Cardiac muscle cell (in vitro differentiated cells and primary cell): ENCODE results near the gene EEF1G. TPM values are rescaled to one million over a fixed set of nuclear protein-coding genes. Genes with fewer than 3 reads are reported as not detected.

Source experiments
- DNase-seq, 2 donors: peaks; one replicate each; pipeline versions ENCODE4 v3.0.0 to v3.0.0-alpha.2; 2010 to 2017; ENCODE audit warnings: low read depth in 1 of 2, low spot score in 1 of 2
- H3K27ac ChIP-seq: fragments of 200-600 bp; sonication (generic); 2 replicates; pipeline ENCODE4 v1.5.1; 2016
- H3K27me3 ChIP-seq: fragments of 200-600 bp; sonication (generic); 2 replicates; pipeline ENCODE4 v1.6.0; 2016; ENCODE audit warnings: control low read depth
- H3K36me3 ChIP-seq: fragments of 200-600 bp; sonication (generic); 2 replicates; pipeline ENCODE4 v1.5.1; 2016; ENCODE audit warnings: control low read depth
- H3K4me1 ChIP-seq: fragments of 200-600 bp; sonication (generic); 2 replicates; pipeline ENCODE4 v1.8.1; 2017; ENCODE audit warnings: low read depth, mild to moderate bottlenecking, mixed run types
- H3K4me3 ChIP-seq: fragments of 200-600 bp; sonication (generic); 2 replicates; pipeline ENCODE4 v1.5.1; 2016; ENCODE audit warnings: mild to moderate bottlenecking
- H3K9me3 ChIP-seq: fragments of 200-600 bp; sonication (generic); 2 replicates; pipeline ENCODE4 v1.5.1; 2017; ENCODE audit warnings: low read depth, mild to moderate bottlenecking, control low read depth
- polyA plus RNA-seq: library from polyadenylated mRNA; unstranded; fragments of >200 nt; fragmentation: Nextera tagmentation; extraction: Ambion mirVana; gene quantifications from 2 replicates; pipeline ENCODE4 v1.2.1, GENCODE V29; 2016
- total RNA-seq: library from RNA; depleted of rRNA; stranded (reverse); fragments of >200 nt; gene quantifications from 2 replicates; pipeline ENCODE4 v1.2.3, GENCODE V29; 2016
- TF ChIP-seq, protein P1 (sequence below): IDR thresholded peaks from 2 replicates; pipeline ENCODE4 v1.5.1; 2012; ENCODE audit warnings: low read depth, mild to moderate bottlenecking, low read length

Gene EEF1G
- total and polyA plus RNA-seq, 2 experiments from 2014 or later = 769 to 2,091 TPM

DNA sequence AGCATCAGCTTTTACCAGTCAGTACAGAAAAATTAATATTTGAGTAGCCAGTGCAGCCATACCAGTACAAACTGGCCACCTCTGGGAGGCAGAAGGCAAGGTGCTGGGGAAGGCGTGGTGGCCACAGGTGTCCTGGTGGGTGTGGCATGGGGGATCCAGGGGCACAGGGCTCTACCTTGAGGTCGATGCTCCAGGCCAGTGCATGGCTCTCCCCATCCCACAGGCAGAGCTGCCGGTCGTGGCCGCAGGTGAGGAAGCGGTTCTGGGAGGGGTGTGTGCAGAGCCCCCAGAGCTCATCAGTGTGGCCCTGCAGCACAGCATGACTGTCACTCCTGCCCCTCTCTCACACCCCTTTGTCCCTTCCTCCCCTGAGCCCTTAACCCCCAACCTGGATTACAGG lies 31.8 kb upstream of the EEF1G start:
- Histone ChIP-seq H3K36me3 (no peaks in the 10 kb centered on the region), H3K27ac (no peak overlapping the region), H3K4me1 (peaks cover 9% of the 10 kb centered on the region), H3K4me3 (no peak overlapping the region), H3K9me3 (no peaks in the 10 kb centered on the region), H3K27me3 (no peaks in the 10 kb centered on the region)
- TF ChIP-seq, protein P1, sequence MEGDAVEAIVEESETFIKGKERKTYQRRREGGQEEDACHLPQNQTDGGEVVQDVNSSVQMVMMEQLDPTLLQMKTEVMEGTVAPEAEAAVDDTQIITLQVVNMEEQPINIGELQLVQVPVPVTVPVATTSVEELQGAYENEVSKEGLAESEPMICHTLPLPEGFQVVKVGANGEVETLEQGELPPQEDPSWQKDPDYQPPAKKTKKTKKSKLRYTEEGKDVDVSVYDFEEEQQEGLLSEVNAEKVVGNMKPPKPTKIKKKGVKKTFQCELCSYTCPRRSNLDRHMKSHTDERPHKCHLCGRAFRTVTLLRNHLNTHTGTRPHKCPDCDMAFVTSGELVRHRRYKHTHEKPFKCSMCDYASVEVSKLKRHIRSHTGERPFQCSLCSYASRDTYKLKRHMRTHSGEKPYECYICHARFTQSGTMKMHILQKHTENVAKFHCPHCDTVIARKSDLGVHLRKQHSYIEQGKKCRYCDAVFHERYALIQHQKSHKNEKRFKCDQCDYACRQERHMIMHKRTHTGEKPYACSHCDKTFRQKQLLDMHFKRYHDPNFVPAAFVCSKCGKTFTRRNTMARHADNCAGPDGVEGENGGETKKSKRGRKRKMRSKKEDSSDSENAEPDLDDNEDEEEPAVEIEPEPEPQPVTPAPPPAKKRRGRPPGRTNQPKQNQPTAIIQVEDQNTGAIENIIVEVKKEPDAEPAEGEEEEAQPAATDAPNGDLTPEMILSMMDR = no peak
- no peak for DNase-seq

DNA sequence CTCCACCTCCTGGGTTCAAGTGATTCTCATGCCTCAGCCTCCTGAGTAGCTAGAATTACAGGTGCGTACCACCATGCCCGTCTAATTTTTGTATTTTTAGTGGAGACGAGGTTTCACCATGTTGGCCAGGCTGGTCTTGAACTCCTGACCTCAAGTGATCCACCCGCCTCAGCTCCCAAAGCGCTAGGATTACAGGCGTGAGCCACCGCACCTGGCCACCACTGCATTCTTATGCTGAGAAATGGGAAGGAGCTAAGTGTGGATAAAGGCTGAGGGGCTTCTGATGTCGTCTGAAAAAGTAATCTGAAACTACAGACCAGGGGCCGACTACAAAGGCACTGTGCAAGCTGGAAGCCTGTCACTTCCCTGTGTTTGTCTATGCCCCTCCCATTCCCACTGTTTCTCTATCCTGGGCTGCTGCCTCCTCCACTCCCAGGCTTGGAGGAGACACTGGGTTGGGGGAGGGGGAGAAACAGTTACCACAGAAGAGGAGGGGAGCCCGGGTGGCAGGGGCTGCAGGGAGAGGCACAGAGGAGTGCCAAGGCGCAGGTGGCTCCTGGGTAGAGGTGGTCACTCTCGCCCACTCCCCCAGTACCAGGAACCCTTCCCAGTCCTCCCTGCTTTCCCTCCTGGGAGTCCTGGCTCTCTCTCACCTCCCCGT lies 30.9 kb upstream of the EEF1G start:
- H3K4me3 ChIP-seq = no peak overlapping the region
- TF ChIP-seq, protein P1 = no peak
- peak overlapping the region; percentile 11 for H3K27ac ChIP-seq
- no peaks in the 10 kb centered on the region for H3K27me3 ChIP-seq
- peak in 1 of 2 donors; percentile 56 for DNase-seq
- H3K36me3 ChIP-seq = no peaks in the 10 kb centered on the region
- H3K4me1 ChIP-seq = peaks cover 18% of the 10 kb centered on the region
- H3K9me3 ChIP-seq = no peaks in the 10 kb centered on the region

DNA sequence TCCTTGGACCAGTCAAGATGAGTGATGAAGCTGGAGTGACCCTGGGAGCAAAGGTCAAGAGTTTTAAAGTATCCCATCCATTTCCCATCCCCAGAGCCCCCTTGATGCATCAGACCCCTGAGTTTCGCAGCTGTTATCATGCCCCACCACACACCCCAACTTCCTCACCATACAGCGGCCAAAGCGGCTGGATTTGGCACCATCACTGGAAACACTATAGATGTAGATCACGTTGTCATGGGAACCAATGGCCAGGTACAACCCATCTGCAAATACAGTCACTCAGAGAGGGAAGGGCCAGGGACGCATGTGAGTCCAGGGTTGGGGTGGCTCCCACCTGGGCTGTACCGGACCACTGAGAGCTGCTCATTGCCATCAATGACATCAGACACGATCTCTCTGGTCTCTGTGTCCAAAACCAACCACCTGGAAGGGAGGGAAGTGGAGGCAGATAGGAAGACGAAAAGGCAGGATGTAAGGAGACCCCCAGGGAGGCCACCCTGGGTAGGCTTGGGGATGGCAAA lies 30.1 kb upstream of the EEF1G start:
- H3K9me3 ChIP-seq = no peaks in the 10 kb centered on the region
- no peaks in the 10 kb centered on the region for H3K36me3 ChIP-seq
- H3K4me1 ChIP-seq = peaks cover 23% of the 10 kb centered on the region
- TF ChIP-seq, protein P1 = no peak
- H3K4me3 ChIP-seq = no peak overlapping the region
- H3K27me3 ChIP-seq = no peaks in the 10 kb centered on the region
- DNase-seq = no peak
- H3K27ac ChIP-seq = no peak overlapping the region

DNA sequence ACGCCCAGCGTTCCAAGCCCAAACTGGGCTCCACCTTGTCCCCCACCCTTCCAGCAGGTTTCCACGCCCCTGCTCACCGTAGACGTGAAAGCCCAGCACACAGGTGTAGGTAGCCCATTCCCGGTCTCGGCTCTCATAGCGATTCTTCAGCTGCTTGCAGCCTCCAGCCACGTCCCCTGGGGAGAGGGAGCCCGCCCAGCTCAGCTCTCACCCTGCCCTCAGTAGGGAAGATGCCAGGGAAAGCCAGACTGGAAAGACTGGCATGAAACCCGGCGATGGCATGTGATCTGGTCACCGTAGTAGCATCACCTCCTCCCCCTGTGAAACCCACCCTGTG lies 29.3 kb upstream of the EEF1G start:
- H3K4me3 ChIP-seq = no peak overlapping the region
- H3K36me3 ChIP-seq = peaks cover 4% of the 10 kb centered on the region
- H3K27ac ChIP-seq = no peak overlapping the region

DNA sequence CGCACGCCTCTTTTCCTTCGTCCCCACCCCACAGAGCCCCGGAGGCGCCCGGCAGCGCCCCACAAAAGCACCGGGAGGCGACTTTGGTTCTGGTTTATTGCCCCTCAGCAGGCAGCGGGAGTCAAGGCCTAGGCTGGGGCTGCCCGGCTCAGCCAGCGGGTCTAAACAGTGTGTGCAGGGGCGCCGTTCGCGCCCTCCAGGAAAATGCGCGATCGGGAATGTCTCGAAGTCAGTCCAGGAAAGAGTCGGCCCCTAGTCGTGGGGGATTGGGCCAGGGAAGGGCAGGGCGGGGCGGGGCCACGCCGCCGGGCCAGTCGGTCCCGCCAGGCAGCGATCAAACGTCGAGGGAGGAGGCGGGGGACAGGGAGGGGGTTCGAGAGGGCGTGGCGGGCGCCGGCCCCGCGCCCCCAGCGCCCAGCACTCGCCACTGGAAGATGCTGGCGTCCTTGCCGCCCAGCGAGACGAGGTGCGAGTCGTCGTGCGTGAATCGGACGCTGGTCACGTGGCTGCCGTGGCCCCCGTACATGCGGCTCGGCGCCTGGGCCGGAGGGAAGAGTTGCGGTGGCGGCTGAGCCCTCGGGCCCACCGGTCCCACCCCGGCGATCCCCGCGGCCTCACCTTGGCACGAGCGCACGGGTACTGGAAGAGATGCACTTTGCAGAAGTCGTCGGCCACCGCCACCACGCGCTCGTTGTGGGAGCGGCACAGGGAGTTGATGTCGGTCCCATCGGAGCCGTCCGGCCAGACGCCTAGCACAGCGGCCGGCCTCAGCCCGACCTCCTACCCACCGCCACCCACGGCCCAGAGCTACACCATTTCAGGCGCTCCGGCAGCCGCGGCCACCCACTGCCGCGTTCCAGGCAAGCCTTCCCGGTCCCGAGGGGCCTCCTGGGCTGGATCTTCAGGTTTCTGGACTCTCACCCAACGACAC lies 28.7 kb upstream of the EEF1G start:
- TF ChIP-seq, protein P1 = no peak
- peak overlapping the region; percentile 35 for H3K27ac ChIP-seq
- no peaks in the 10 kb centered on the region for H3K27me3 ChIP-seq
- peak; percentile 72 to 82 for DNase-seq
- peaks cover 10% of the 10 kb centered on the region for H3K36me3 ChIP-seq
- peaks cover 26% of the 10 kb centered on the region for H3K4me1 ChIP-seq
- H3K9me3 ChIP-seq = no peaks in the 10 kb centered on the region
- H3K4me3 ChIP-seq = peak overlapping the region; percentile 33

More for the DNA sequence above, 29.3 kb upstream of the EEF1G start:
- no peaks in the 10 kb centered on the region for H3K9me3 ChIP-seq
- H3K4me1 ChIP-seq = peaks cover 26% of the 10 kb centered on the region
- TF ChIP-seq, protein P1 = no peak
- no peaks in the 10 kb centered on the region for H3K27me3 ChIP-seq
- no peak for DNase-seq
